ENCODE results near the gene AGL. TPM values are rescaled to one million over a fixed set of nuclear protein-coding genes. Genes with fewer than 3 reads are reported as not detected.

The AGL gene
- total and polyA plus RNA-seq, 10 of the 15 experiments (the other 5 are each of a cell fraction or from before 2014, with no cell fraction given): 5.6 to 21.6 (median 13.7) TPM

DNA sequence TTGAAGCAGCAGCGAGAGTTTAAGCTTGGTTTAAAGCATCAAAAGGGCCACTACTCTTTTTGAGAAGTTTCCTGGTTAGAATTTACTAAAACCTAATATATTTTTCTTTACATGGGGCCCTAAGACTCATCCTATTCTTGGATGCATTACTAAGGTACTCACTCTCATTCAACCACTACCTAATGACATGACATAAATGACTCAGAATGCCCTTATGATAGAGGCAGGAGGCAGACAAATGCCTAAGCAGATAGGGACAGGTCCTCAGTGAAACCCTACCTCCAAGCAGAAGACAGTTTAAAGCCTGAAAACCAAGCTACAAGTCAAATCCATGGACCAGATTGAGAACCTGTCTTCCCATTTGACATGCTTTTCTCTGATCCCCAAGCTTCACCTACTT is 85.4 kb downstream of the AGL start:
- FAIRE-seq (no peak), DNase-seq (ENCODE audit: low read depth, low spot score) (no peak), ATAC-seq (no peak)
- WGBS (ENCODE audit: insufficient coverage, insufficient replicate concordance, low lambda C conversion rate, missing lambda C conversion rate): 0% methylated on average over 1 of the region's 1 CpG
- in situ Hi-C loops (cut with MboI) (no loop called here), intact Hi-C loops (cut with micrococcal nuclease; ENCODE audit: unreplicated experiment) (no loop called here)
- Histone ChIP-seq H3K27ac (ENCODE audit: control insufficient read depth, insufficient read depth) (no peak overlapping the region), H3K9me3 (replicated peaks; ENCODE audit: control insufficient read depth, insufficient read depth, low read length) (no peaks in the 10 kb centered on the region; the same call in 2 of the 3 replicates), H3K79me2 (ENCODE audit: control insufficient read depth, insufficient read depth, low read length) (no peaks in the 10 kb centered on the region), H2AFZ (ENCODE audit: control insufficient read depth, low read depth, low read length) (no peak overlapping the region), H3K4me2 (ENCODE audit: control insufficient read depth, insufficient read depth) (no peak overlapping the region), H3K4me3 (no peak overlapping the region), H3K36me3 (ENCODE audit: control insufficient read depth in 2 of 2, insufficient read depth in 2 of 2, low read length in 1 of 2) (no peaks in the 10 kb centered on the region), H3K9ac (ENCODE audit: control insufficient read depth, insufficient read depth, low read length) (no peak overlapping the region), H3K27me3 (replicated peaks in 1 of 2; ENCODE audit: control insufficient read depth in 2 of 2, insufficient read depth in 2 of 2, low read length in 1 of 2) (no peaks in the 10 kb centered on the region), H3K4me1 (ENCODE audit: control insufficient read depth, insufficient read depth, low read length) (no peaks in the 10 kb centered on the region), H4K20me1 (ENCODE audit: control insufficient read depth, insufficient read depth) (no peaks in the 10 kb centered on the region)
- BruUV-seq (replicated peaks): no TSS peak
- ChIA-PET RAD21 (ENCODE audit: unreplicated experiment) (no interaction called here), CTCF (no interaction called here), POLR2A (no interaction called here), SMC1A (ENCODE audit: uncharacterized antibody, unreplicated experiment) (no interaction called here)
- TF ChIP-seq CEBPB (IDR thresholded peaks at IDR 0.05; ENCODE audit: borderline replicate concordance in 1 of 2, low read depth in 2 of 2, low read length in 2 of 2): no peak
- no peak for TF ChIP-seq MEF2B (IDR thresholded peaks at IDR 0.05; ENCODE audit: partially characterized antibody, poor library complexity, severe bottlenecking)
- TF ChIP-seq SP1 (IDR thresholded peaks at IDR 0.05; ENCODE audit: low read depth, low read length): no peak
- no peak for TF ChIP-seq ZZZ3 (IDR thresholded peaks at IDR 0.05; ENCODE audit: control insufficient read depth, insufficient read length, low read depth)
- TF ChIP-seq RB1 (IDR thresholded peaks at IDR 0.05; ENCODE audit: borderline replicate concordance): no peak
- no peak for TF ChIP-seq ZBED1 (IDR thresholded peaks at IDR 0.05; ENCODE audit: borderline replicate concordance)
- no peak for TF ChIP-seq RUNX3 (IDR thresholded peaks at IDR 0.05; ENCODE audit: low read length)
- no peak for TF ChIP-seq SREBF2 (IDR thresholded peaks at IDR 0.05; ENCODE audit: low read length)
- no peak for TF ChIP-seq TARDBP (IDR thresholded peaks at IDR 0.05; ENCODE audit: borderline replicate concordance)
- no peak for TF ChIP-seq NR2F1 (conservative IDR thresholded peaks at IDR 0.05)

DNA sequence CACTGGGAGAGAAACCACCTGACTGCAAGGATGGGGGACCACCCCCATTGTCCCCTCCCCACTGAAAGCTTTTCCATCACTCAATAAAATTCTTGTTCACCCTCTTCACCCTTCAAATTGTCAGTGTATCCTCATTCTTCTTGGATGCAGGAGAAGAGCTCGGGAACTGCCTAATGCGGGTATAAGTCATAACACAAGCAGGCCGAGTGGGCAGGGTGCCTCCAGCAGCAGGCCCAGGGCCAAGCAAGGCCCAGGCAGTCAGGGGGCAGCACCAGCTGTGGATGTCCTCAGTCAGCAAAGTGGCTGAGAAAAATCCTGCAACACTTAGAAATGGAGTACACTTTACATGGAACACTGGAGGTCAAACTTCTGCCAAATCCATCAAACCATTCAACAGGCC is 85.9 kb downstream of the AGL start:
- Histone ChIP-seq H3K79me2 (ENCODE audit: control insufficient read depth, insufficient read depth, low read length) (no peaks in the 10 kb centered on the region), H3K36me3 (ENCODE audit: control insufficient read depth in 2 of 2, insufficient read depth in 2 of 2, low read length in 1 of 2) (no peaks in the 10 kb centered on the region), H3K27me3 (replicated peaks in 1 of 2; ENCODE audit: control insufficient read depth in 2 of 2, insufficient read depth in 2 of 2, low read length in 1 of 2) (no peaks in the 10 kb centered on the region), H2AFZ (ENCODE audit: control insufficient read depth, low read depth, low read length) (no peak overlapping the region), H4K20me1 (ENCODE audit: control insufficient read depth, insufficient read depth) (no peaks in the 10 kb centered on the region), H3K9ac (ENCODE audit: control insufficient read depth, insufficient read depth, low read length) (no peak overlapping the region), H3K4me2 (ENCODE audit: control insufficient read depth, insufficient read depth) (no peak overlapping the region), H3K4me1 (ENCODE audit: control insufficient read depth, insufficient read depth, low read length) (no peaks in the 10 kb centered on the region), H3K4me3 (no peak overlapping the region), H3K27ac (ENCODE audit: control insufficient read depth, insufficient read depth) (no peak overlapping the region), H3K9me3 (replicated peaks; ENCODE audit: control insufficient read depth, insufficient read depth, low read length) (no peaks in the 10 kb centered on the region; the same call in 2 of the 3 replicates)
- TF ChIP-seq BCL11A (IDR thresholded peaks at IDR 0.05; ENCODE audit: low read depth, low read length) (no peak), NR2C2 (IDR thresholded peaks at IDR 0.05; ENCODE audit: borderline replicate concordance, control insufficient read depth, insufficient read length, low read depth) (no peak), ETV6 (conservative IDR thresholded peaks at IDR 0.05 in 1 of 2, IDR thresholded peaks at IDR 0.05 in 1 of 2; ENCODE audit: borderline replicate concordance in 1 of 2, low read depth in 1 of 2) (no peak), RB1 (IDR thresholded peaks at IDR 0.05; ENCODE audit: borderline replicate concordance) (no peak), SUZ12 (IDR thresholded peaks at IDR 0.05; ENCODE audit: unreplicated experiment) (no peak), NFYA (IDR thresholded peaks at IDR 0.05; ENCODE audit: borderline replicate concordance, low read depth, low read length) (no peak), WRNIP1 (IDR thresholded peaks at IDR 0.05; ENCODE audit: borderline replicate concordance, low read depth, low read length) (no peak), MYC (IDR thresholded peaks at IDR 0.05; ENCODE audit: insufficient read depth, insufficient read length, insufficient replicate concordance, low read length, severe bottlenecking) (no peak), CEBPB (IDR thresholded peaks at IDR 0.05; ENCODE audit: borderline replicate concordance in 1 of 2, low read depth in 2 of 2, low read length in 2 of 2) (no peak), ESRRA (IDR thresholded peaks at IDR 0.05; ENCODE audit: low read length) (no peak)
- RAD21 ChIA-PET (ENCODE audit: unreplicated experiment): no interaction called here
- no TSS peak for BruUV-seq (replicated peaks)
- SMC1A ChIA-PET (ENCODE audit: uncharacterized antibody, unreplicated experiment): no interaction called here
- WGBS (ENCODE audit: insufficient coverage, insufficient replicate concordance, low lambda C conversion rate, missing lambda C conversion rate): 70% methylated on average over 3 of the region's 3 CpGs
- no peak for ATAC-seq
- in situ Hi-C loops (cut with MboI): no loop called here
- POLR2A ChIA-PET: no interaction called here
- no peak for DNase-seq (ENCODE audit: low read depth, low spot score)
- FAIRE-seq: no peak
- CTCF ChIA-PET: no interaction called here
- intact Hi-C loops (cut with micrococcal nuclease; ENCODE audit: unreplicated experiment): no loop called here

All from GM12878 (cell line).